H1 (cell line): ENCODE results near the gene ZNF771. TPM values are rescaled to one million over a fixed set of nuclear protein-coding genes. Genes with fewer than 3 reads are reported as not detected.

Experiments used
- CTCF ChIA-PET: fragments of 300-600 bp; sonication (Branson Sonifier 250); formaldehyde crosslinking; loops from one replicate; lab custom pipeline; 2021; ENCODE audit not compliant: partially characterized antibody; lab: Charles Lee
- POLR2A ChIA-PET: fragments of 300-600 bp; sonication (Branson Sonifier 250); formaldehyde crosslinking; loops from one replicate; lab custom pipeline; 2021; ENCODE audit warnings: inconsistent platforms; ENCODE audit not compliant: partially characterized antibody; lab: Charles Lee
- DNase-seq, 2 experiments: peaks; one replicate each; pipeline versions ENCODE4 v3.0.0 to v3.0.0-alpha.2; 2010 to 2022; ENCODE audit warnings: low spot score in 2 of 2, low read depth in 1 of 2, mixed read lengths in 1 of 2
- FAIRE-seq: peaks from 2 replicates; lab custom pipeline; 2011; peaks lifted over from hg19 to GRCh38; lab: Jason Lieb, UNC
- H2AFZ ChIP-seq: 2 replicates; pipeline ENCODE4 v1.8.1; 2012; ENCODE audit warnings: low read length, inconsistent platforms
- H2AK5ac ChIP-seq: 2 replicates; pipeline ENCODE4 v1.6.1; 2013; ENCODE audit warnings: low read depth, low read length
- H2BK120ac ChIP-seq: replicated peaks from 2 replicates; pipeline ENCODE3; 2013; ENCODE audit warnings: low read depth, low read length, inconsistent platforms
- H2BK12ac ChIP-seq: 2 replicates; pipeline ENCODE4 v1.6.1; 2013; ENCODE audit warnings: low read depth, low read length
- H2BK15ac ChIP-seq: 2 replicates; pipeline ENCODE4 v1.6.1; 2013; ENCODE audit warnings: low read length
- H2BK20ac ChIP-seq: 2 replicates; pipeline ENCODE4 v1.6.1; 2013; ENCODE audit warnings: low read length
- H2BK5ac ChIP-seq: 2 replicates; pipeline ENCODE4 v1.6.1; 2013; ENCODE audit warnings: low read depth, low read length
- H3K14ac ChIP-seq: 2 replicates; pipeline ENCODE4 v1.6.1; 2013; ENCODE audit warnings: inconsistent platforms; ENCODE audit not compliant: insufficient read length
- H3K18ac ChIP-seq: 2 replicates; pipeline ENCODE4 v1.6.1; 2013; ENCODE audit warnings: low read length; ENCODE audit errors: extremely low read depth
- H3K23ac ChIP-seq: 2 replicates; pipeline ENCODE4 v1.6.1; 2013; ENCODE audit warnings: inconsistent platforms; ENCODE audit not compliant: insufficient read length
- H3K23me2 ChIP-seq: 2 replicates; pipeline ENCODE4 v1.6.1; 2013; ENCODE audit warnings: low read depth, low read length
- H3K27ac ChIP-seq: 2 replicates; pipeline ENCODE4 v1.6.1; 2011; ENCODE audit warnings: low read depth, low read length, inconsistent platforms
- H3K27me3 ChIP-seq, 4 experiments: replicated peaks in 1 of 4; 1 replicate in 1 of 4; 2 replicates in 3 of 4; pipeline versions ENCODE4 v1.6.1 to v1.8.1; 2011 to 2013; ENCODE audit warnings: low read length in 3 of 4, mild to moderate bottlenecking in 3 of 4, inconsistent platforms in 2 of 4, mixed read lengths in 2 of 4, moderate library complexity in 1 of 4; ENCODE audit not compliant: control insufficient read depth in 3 of 4, insufficient read depth in 3 of 4; ENCODE audit errors: extremely low read depth in 1 of 4
- H3K36me3 ChIP-seq, 4 experiments: 2 replicates each; pipeline versions ENCODE4 v1.6.1 to v1.8.1; 2011 to 2013; ENCODE audit warnings: mild to moderate bottlenecking in 4 of 4, low read length in 3 of 4, moderate library complexity in 2 of 4, control low read depth in 1 of 4, inconsistent platforms in 1 of 4; ENCODE audit not compliant: insufficient read depth in 4 of 4, control insufficient read depth in 2 of 4
- H3K4ac ChIP-seq: replicated peaks from 2 replicates; pipeline ENCODE3; 2013; ENCODE audit warnings: low read length, low read depth, mixed read lengths, inconsistent platforms; ENCODE audit not compliant: insufficient read length
- H3K4me1 ChIP-seq, 4 experiments: replicated peaks in 1 of 4; 1 replicate in 1 of 4; 2 replicates in 3 of 4; pipeline versions ENCODE4 v1.6.1 to v1.8.1; 2011 to 2013; ENCODE audit warnings: low read length in 3 of 4, inconsistent platforms in 2 of 4, mixed read lengths in 1 of 4; ENCODE audit not compliant: insufficient read depth in 4 of 4, control insufficient read depth in 3 of 4
- H3K4me2 ChIP-seq, 2 experiments: 2 replicates each; pipeline versions ENCODE4 v1.6.1 to v1.8.1; 2011 to 2013; ENCODE audit warnings: low read depth in 2 of 2, low read length in 2 of 2, control low read depth in 1 of 2, inconsistent platforms in 1 of 2, mild to moderate bottlenecking in 1 of 2; ENCODE audit not compliant: insufficient read depth in 1 of 2
- H3K4me3 ChIP-seq, 4 experiments: fragments of 200-600, 300-600 bp in 1 of 4; sonication (generic), shearing (Covaris generic), sonication (Bioruptor Twin) in 1 of 4; 2 replicates each; pipeline versions ENCODE4 v1.5.1 to v1.8.1; 2011 to 2016; ENCODE audit warnings: low read length in 4 of 4, low read depth in 3 of 4, control low read depth in 2 of 4, inconsistent platforms in 2 of 4, mild to moderate bottlenecking in 2 of 4, mixed read lengths in 1 of 4, moderate library complexity in 1 of 4; ENCODE audit not compliant: insufficient read depth in 2 of 4; ENCODE audit errors: extremely low read depth in 1 of 4
- H3K56ac ChIP-seq: replicated peaks from 2 replicates; pipeline ENCODE3; 2013; ENCODE audit warnings: low read depth, mild to moderate bottlenecking, mixed read lengths, low read length, inconsistent platforms; ENCODE audit not compliant: insufficient read length
- H3K79me1 ChIP-seq: 2 replicates; pipeline ENCODE4 v1.6.1; 2013; ENCODE audit warnings: low read depth, low read length, control low read depth
- H3K79me2 ChIP-seq, 2 experiments: 2 replicates each; pipeline versions ENCODE4 v1.6.1 to v1.8.1; 2012 to 2013; ENCODE audit warnings: low read length in 2 of 2, mild to moderate bottlenecking in 2 of 2, inconsistent platforms in 1 of 2; ENCODE audit not compliant: insufficient read depth in 2 of 2, control insufficient read depth in 1 of 2
- H3K9ac ChIP-seq, 4 experiments: replicated peaks in 1 of 4; 1 replicate in 1 of 4; 2 replicates in 3 of 4; pipeline versions ENCODE4 v1.6.1 to v1.8.1; 2011 to 2013; ENCODE audit warnings: low read depth in 3 of 4, low read length in 3 of 4, control low read depth in 2 of 4, mild to moderate bottlenecking in 2 of 4, moderate library complexity in 2 of 4, inconsistent platforms in 1 of 4; ENCODE audit errors: extremely low read depth in 1 of 4
- H3K9me3 ChIP-seq, 2 experiments: 2 replicates each; pipeline versions ENCODE4 v1.6.1 to v1.8.1; 2012 to 2013; ENCODE audit warnings: mild to moderate bottlenecking in 2 of 2, moderate library complexity in 2 of 2, control low read depth in 1 of 2, inconsistent platforms in 1 of 2, low read depth in 1 of 2, low read length in 1 of 2, mixed read lengths in 1 of 2; ENCODE audit not compliant: insufficient read depth in 2 of 2
- H4K20me1 ChIP-seq, 2 experiments: replicated peaks in 1 of 2; 2 replicates each; pipeline versions ENCODE3 to v1.8.1; 2011 to 2013; ENCODE audit warnings: inconsistent platforms in 2 of 2, low read length in 2 of 2, mild to moderate bottlenecking in 1 of 2; ENCODE audit not compliant: insufficient read depth in 2 of 2, control insufficient read depth in 1 of 2
- H4K5ac ChIP-seq: 2 replicates; pipeline ENCODE4 v1.6.1; 2013; ENCODE audit warnings: low read length, low read depth, mixed read lengths, inconsistent platforms; ENCODE audit not compliant: insufficient read length
- H4K8ac ChIP-seq: 2 replicates; pipeline ENCODE4 v1.8.0; 2013; ENCODE audit warnings: mild to moderate bottlenecking, moderate library complexity, low read length, inconsistent platforms; ENCODE audit not compliant: insufficient read depth; ENCODE audit errors: extremely low read depth
- H4K91ac ChIP-seq: replicated peaks from 2 replicates; pipeline ENCODE3; 2013; ENCODE audit warnings: low read length, mixed read lengths, inconsistent platforms; ENCODE audit not compliant: insufficient read length
- KDM5A ChIP-seq: fragments of 200-600 bp; IDR thresholded peaks from 2 replicates; pipeline ENCODE4 v1.7.1; 2012; ENCODE audit warnings: mild to moderate bottlenecking, low read length, inconsistent platforms, mixed read lengths
- YY1 ChIP-seq: IDR thresholded peaks from 2 replicates; pipeline ENCODE4 v1.6.1; 2011; ENCODE audit warnings: low read depth, mild to moderate bottlenecking, low read length
- WGBS, 2 experiments: shearing (Covaris generic) in 1 of 2; methylation state at CpG; one replicate each; pipeline versions ENCODE4 v1.1.6 to v1.1.7; 2013 to 2015; ENCODE audit warnings: low lambda C conversion rate in 2 of 2, mixed read lengths in 2 of 2, inconsistent platforms in 1 of 2, low coverage in 1 of 2, missing lambda C conversion rate in 1 of 2; ENCODE audit not compliant: insufficient replicate concordance in 2 of 2, insufficient coverage in 1 of 2, insufficient read length in 1 of 2; ENCODE audit errors: extremely low coverage in 1 of 2, missing lambda C conversion rate in 1 of 2; 5-methylcytosine and 5-hydroxymethylcytosine counted together
- polyA plus RNA-seq, 7 experiments: library from polyadenylated mRNA; depleted of rRNA in 3 of 7; stranded (reverse) in 5 of 7; unstranded in 2 of 7; fragments of >200 nt in 5 of 7; fragments of 200-250 nt in 2 of 7; gene quantifications; 1 replicate in 5 of 7; 2 replicates in 1 of 7; 4 replicates in 1 of 7; pipeline versions ENCODE4 v1.2.1 to v1.2.3, GENCODE V29; 2011 to 2013; ENCODE audit warnings: missing spikeins in 2 of 7, mixed read lengths in 2 of 7
- total RNA-seq: library from RNA; stranded (reverse); fragmentation: NEBNext Ultra II Directional; extraction: Animal tissue kit (Norgen Biotek cat#: 25700); gene quantifications from 2 replicates; pipeline ENCODE4 v1.2.1, GENCODE V29; 2021

The ZNF771 gene
- total and polyA plus RNA-seq, 2 of the 8 experiments (the other 6 are each of a cell fraction or from before 2014, with no cell fraction given), result 10.6 to 15.7 TPM

DNA sequence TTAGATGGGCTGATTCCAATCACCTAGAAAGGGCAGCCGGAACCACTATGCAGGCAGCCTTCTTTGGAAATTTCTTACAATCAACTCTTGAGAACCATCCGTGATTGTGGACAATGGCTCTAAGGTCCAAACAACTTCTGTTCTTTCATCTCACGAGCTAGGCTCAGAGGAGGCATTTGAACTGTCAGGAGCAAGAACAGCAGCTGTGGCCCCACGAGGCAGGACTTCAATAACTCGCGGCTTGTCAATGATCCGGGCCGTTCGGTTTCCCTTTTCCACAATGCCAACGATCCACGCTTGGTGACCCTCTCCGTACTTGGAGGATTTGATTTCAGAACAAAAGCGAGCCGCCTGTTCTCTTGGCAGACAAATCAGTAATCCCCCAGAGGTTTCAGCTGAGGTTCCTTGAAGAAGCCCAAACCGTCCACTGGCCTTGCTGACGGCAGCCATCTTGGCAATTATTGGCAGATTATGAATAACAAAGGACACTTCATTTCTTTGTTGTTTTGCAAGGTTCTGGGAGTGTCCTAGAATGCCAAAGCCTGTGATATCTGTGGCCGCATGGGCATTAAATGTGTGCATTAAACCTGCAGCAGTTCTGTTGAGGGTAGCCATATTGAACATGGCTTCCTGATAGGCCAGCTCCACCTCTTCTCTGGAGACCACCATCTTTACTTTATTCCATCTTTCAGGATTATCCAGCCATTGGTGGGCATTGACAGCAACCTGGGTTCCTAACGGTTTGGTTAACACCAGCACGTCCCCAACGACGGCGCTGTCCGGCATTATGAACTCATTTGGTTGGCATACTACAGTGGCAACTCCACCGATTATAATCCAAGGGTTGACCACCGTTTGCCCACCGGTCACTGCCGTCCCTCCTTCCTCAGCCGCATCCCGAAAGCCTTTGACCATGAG is 37.1 kb downstream of the ZNF771 start:
- 93% methylated on average over 29 of the region's 29 CpGs; no CpG with 5 or more reads in 1 of the 2 experiments for WGBS, 2 experiments
- Histone ChIP-seq H3K9ac (peak overlapping the region in 1 of 4 experiments; percentile 59; a peak in 1 of 7 replicates), H2BK20ac (no peak overlapping the region), H2AFZ (no peak overlapping the region), H3K4ac (no peak overlapping the region), H4K20me1 (peaks cover 0 to 3% of the 10 kb centered on the region in 2 experiments), H3K4me3 (peak overlapping the region; percentile 71 to 86 (median 78); a peak in 7 of 8 replicates), H3K79me1 (peaks cover 9% of the 10 kb centered on the region), H3K9me3 (no peaks in the 10 kb centered on the region), H2BK12ac (peak overlapping the region; percentile 45), H3K23ac (no peak overlapping the region), H4K8ac (peak overlapping the region; percentile 17), H2BK15ac (no peak overlapping the region), H2BK120ac (no peak overlapping the region), H3K27ac (no peak overlapping the region), H3K36me3 (peaks cover 0 to 13% (median 0%) of the 10 kb centered on the region in 4 experiments; a peak in 1 of 8 replicates), H3K27me3 (peaks cover 0 to 4% (median 1%) of the 10 kb centered on the region in 4 experiments; a peak in 1 of 7 replicates), H3K23me2 (peaks cover 6% of the 10 kb centered on the region), H3K79me2 (peaks cover 0 to 12% of the 10 kb centered on the region in 2 experiments; a peak in 1 of 4 replicates), H3K56ac (no peak overlapping the region), H3K14ac (no peak overlapping the region), H4K5ac (no peak overlapping the region), H2BK5ac (peak overlapping the region; percentile 50; the same call in 1 of the 2 replicates), H4K91ac (peak overlapping the region; percentile 22), H3K18ac (peak overlapping the region; percentile 78; the same call in 1 of the 2 replicates), H3K4me1 (peaks cover 0 to 9% (median 6%) of the 10 kb centered on the region in 4 experiments; a peak in 5 of 7 replicates), H2AK5ac (peak overlapping the region; percentile 84; the same call in 1 of the 2 replicates), H3K4me2 (peak overlapping the region; percentile 80 to 89)
- no peak for TF ChIP-seq KDM5A
- TF ChIP-seq YY1, result peak; percentile 74
- ChIA-PET CTCF (interaction anchor here (0.5 to 1.4 kb wide), 8 partner anchors 11 to 198 kb away, joined by 3 to 4 read pairs (median 3); partner anchors contain the start of genes DCTPP1 and ZNF771), POLR2A (interaction anchor here (0.8 to 1.6 kb wide), 7 partner anchors 10 to 47 kb away, joined by 3 to 5 read pairs (median 3); partner anchors contain the start of gene DCTPP1)
- FAIRE-seq, result no peak
- DNase-seq, result no peak
